Measurements from ENCODE around the gene TBCE. TPM values are rescaled to one million over a fixed set of nuclear protein-coding genes. Genes with fewer than 3 reads are reported as not detected.

The TBCE gene
- total RNA-seq, 1 experiment from 2014 or later, result 20.8 TPM

- TF ChIP-seq REST (IDR thresholded peaks at IDR 0.05; ENCODE audit: low read depth) (no peak), CEBPB (IDR thresholded peaks at IDR 0.05; ENCODE audit: low read depth) (no peak)
Measured at GRCh38 chr1:235485558-235485957, 118.3 kb downstream of the TBCE start (continued).

GRCh38 chr1:235486321-235486720 lies 119.1 kb downstream of the TBCE start:
- no TSS peak for BruUV-seq (replicated peaks)
- DNase-seq (ENCODE audit: low read depth, low spot score) (no peak), ATAC-seq (no peak)
- RAD21 ChIA-PET (ENCODE audit: low non-redundant PET in 1 of 2, low total read pairs in 2 of 2, uncharacterized antibody in 2 of 2, unreplicated experiment in 2 of 2), result no interaction called here
- no peaks in the 10 kb centered on the region for H3K4me1 ChIP-seq (ENCODE audit: control insufficient read depth in 1 of 2, insufficient read depth in 2 of 2, low read length in 2 of 2)
- no peaks in the 10 kb centered on the region; the same call in 1 of the 2 replicates for H3K79me2 ChIP-seq (ENCODE audit: insufficient read depth, low read length)
- no peaks in the 10 kb centered on the region for H3K27me3 ChIP-seq (ENCODE audit: insufficient read depth, low read length)
- H3K4me2 ChIP-seq (ENCODE audit: low read length), result no peak overlapping the region
- H3K4me3 ChIP-seq (replicated peaks in 1 of 2; ENCODE audit: low read depth in 1 of 2, low read length in 2 of 2), result no peak overlapping the region
- no peaks in the 10 kb centered on the region for H4K20me1 ChIP-seq (ENCODE audit: insufficient read depth)
- TF ChIP-seq EZH2 (IDR thresholded peaks at IDR 0.05) (no peak), MAX (IDR thresholded peaks at IDR 0.05) (no peak), REST (IDR thresholded peaks at IDR 0.05; ENCODE audit: low read depth) (no peak), TCF7L2 (IDR thresholded peaks at IDR 0.05; ENCODE audit: borderline replicate concordance, extremely low read depth, insufficient read depth, insufficient read length) (no peak), ELF1 (IDR thresholded peaks at IDR 0.05; ENCODE audit: borderline replicate concordance, low read depth) (no peak), EZH2phosphoT487 (IDR thresholded peaks at IDR 0.05; ENCODE audit: borderline replicate concordance) (no peak), CBX3 (IDR thresholded peaks at IDR 0.05; ENCODE audit: low read depth) (no peak)
- CTCF ChIA-PET, result no interaction called here
- H3K27ac ChIP-seq (ENCODE audit: low read depth, low read length), result no peak overlapping the region
- H3K9me3 ChIP-seq (ENCODE audit: control insufficient read depth in 1 of 2, insufficient read depth in 1 of 2, low read depth in 1 of 2, low read length in 2 of 2), result no peaks in the 10 kb centered on the region
- intact Hi-C loops (cut with micrococcal nuclease), result no loop called here
- H2AFZ ChIP-seq (ENCODE audit: low read depth, low read length, poor library complexity, severe bottlenecking), result no peak overlapping the region
- peaks cover 3 to 23% of the 10 kb centered on the region in 2 experiments; a peak in 2 of 4 replicates for H3K36me3 ChIP-seq (ENCODE audit: control insufficient read depth in 1 of 2, insufficient read depth in 2 of 2, low read length in 2 of 2)
- H3K9me2 ChIP-seq (ENCODE audit: insufficient read depth), result no peaks in the 10 kb centered on the region
- POLR2A ChIA-PET, result no interaction called here
- H3K9ac ChIP-seq (ENCODE audit: low read length), result no peak overlapping the region

Measured in HCT116 (cell line).